ENCODE measurements around the gene PRKCSH. TPM values are rescaled to one million over a fixed set of nuclear protein-coding genes. Genes with fewer than 3 reads are reported as not detected.

The PRKCSH gene
- total RNA-seq, 1 experiment from 2014 or later, result 164 TPM

GRCh38 chr19:11499220-11499726 lies 63.8 kb downstream of the PRKCSH start:
- DNase-seq (ENCODE audit: low read depth), result no peak

GRCh38 chr19:11499890-11500420 lies 64.5 kb downstream of the PRKCSH start:
- DNase-seq (ENCODE audit: low read depth), result no peak

Other genes with a start within 250 kb of the PRKCSH start
- gene KANK2, start 238.1 kb upstream of the PRKCSH start, total RNA-seq (2014; rRNA removed), result 336 and 345 TPM in 2 replicates
- gene ANGPTL8, start 196.0 kb upstream of the PRKCSH start, total RNA-seq (2014; rRNA removed), result not detected in 2 replicates
- gene DOCK6, start 173.1 kb upstream of the PRKCSH start, total RNA-seq (2014; rRNA removed), result 19.4 and 33.0 TPM in 2 replicates
- not detected in 2 replicates for gene TSPAN16, start 139.5 kb upstream of the PRKCSH start, total RNA-seq (2014; rRNA removed)
- 1.3 and 1.5 TPM in 2 replicates for gene RAB3D, start 96.0 kb upstream of the PRKCSH start, total RNA-seq (2014; rRNA removed)
- gene TMEM205, start 89.4 kb upstream of the PRKCSH start, total RNA-seq (2014; rRNA removed), result 158 and 174 TPM in 2 replicates
- 2.8 and 3.6 TPM in 2 replicates for gene CCDC159, start 89.1 kb upstream of the PRKCSH start, total RNA-seq (2014; rRNA removed)
- gene PLPPR2, start 80.2 kb upstream of the PRKCSH start, total RNA-seq (2014; rRNA removed), result 25.1 and 31.7 TPM in 2 replicates
- gene SWSAP1, start 61.0 kb upstream of the PRKCSH start, total RNA-seq (2014; rRNA removed), result 1.5 and 2.2 TPM in 2 replicates
- gene EPOR, start 51.3 kb upstream of the PRKCSH start, total RNA-seq (2014; rRNA removed), result 7.7 and 8.3 TPM in 2 replicates
- gene RGL3, start 16.3 kb upstream of the PRKCSH start, total RNA-seq (2014; rRNA removed), result 3.2 and 5.6 TPM in 2 replicates
- 0.38 and 0.75 TPM in 2 replicates for gene ODAD3, start 514 bp upstream of the PRKCSH start, total RNA-seq (2014; rRNA removed)
- gene ELAVL3, start 45.4 kb downstream of the PRKCSH start, total RNA-seq (2014; rRNA removed), result not detected in 2 replicates
- 7.3 and 12.0 TPM in 2 replicates for gene ZNF653, start 70.2 kb downstream of the PRKCSH start, total RNA-seq (2014; rRNA removed)
- 24.8 and 32.1 TPM in 2 replicates for gene ECSIT, start 93.5 kb downstream of the PRKCSH start, total RNA-seq (2014; rRNA removed)
- gene CNN1, start 103.2 kb downstream of the PRKCSH start, total RNA-seq (2014; rRNA removed), result 0.58 and 1.0 TPM in 2 replicates
- gene ELOF1, start 123.6 kb downstream of the PRKCSH start, total RNA-seq (2014; rRNA removed), result 42.1 and 44.7 TPM in 2 replicates
- 0.34 and 0.38 TPM in 2 replicates for gene ACP5, start 142.0 kb downstream of the PRKCSH start, total RNA-seq (2014; rRNA removed)
- 18.8 and 19.2 TPM in 2 replicates for gene ZNF627, start 161.8 kb downstream of the PRKCSH start, total RNA-seq (2014; rRNA removed)

All from LHCN-M2 (cell line).